CD4-positive, alpha-beta T cell treated with Interleukin-2 at 100 ng/mL for 4 hours (primary cell): Measurements from ENCODE around the gene USP2.
A peak's percentile ranks its signal among the peaks of the same experiment; 100 is the strongest.

Experiments used
- DNase-seq: peaks from one replicate; pipeline ENCODE4 v3.0.0-alpha.2; 2020; ENCODE audit warnings: low spot score

The USP2 gene

GRCh38 chr11:119381181-119381988 lies at the start of gene USP2:
TSS of gene USP2 (minus strand) at chr11:119381690. CDS start at chr11:119373480, 8,210 bp downstream.
- DNase-seq: peak; percentile 95

- DNase-seq: no peak
These were observed 45.8 kb upstream of the USP2 start for GRCh38 chr11:119427279-119427678.

GRCh38 chr11:119426142-119426541 lies 44.7 kb upstream of the USP2 start:
- DNase-seq: no peak

GRCh38 chr11:119424775-119425174 lies 43.3 kb upstream of the USP2 start:
- no peak for DNase-seq

GRCh38 chr11:119424276-119424675 lies 42.8 kb upstream of the USP2 start:
- no peak for DNase-seq

- DNase-seq: no peak
These were observed 42.2 kb upstream of the USP2 start for GRCh38 chr11:119423509-119424254.

GRCh38 chr11:119422809-119423508 lies 41.5 kb upstream of the USP2 start, which contains the start of gene THY1:
TSS of gene THY1 (minus strand) at chr11:119423172. CDS start at chr11:119420905, 2,267 bp downstream.
- DNase-seq: no peak

- DNase-seq: no peak
These were observed 40.7 kb upstream of the USP2 start for GRCh38 chr11:119421941-119422808.

GRCh38 chr11:119421351-119421750 lies 39.9 kb upstream of the USP2 start:
- DNase-seq: no peak

GRCh38 chr11:119420631-119421030 lies 39.1 kb upstream of the USP2 start:
- DNase-seq: no peak

GRCh38 chr11:119419834-119420492 lies 38.5 kb upstream of the USP2 start:
- no peak for DNase-seq

- DNase-seq: no peak
These were observed 37.8 kb upstream of the USP2 start for GRCh38 chr11:119419246-119419645.

GRCh38 chr11:119418759-119419158 lies 37.3 kb upstream of the USP2 start:
- no peak for DNase-seq

- DNase-seq: no peak
These were observed 36.4 kb upstream of the USP2 start for GRCh38 chr11:119417726-119418540.

- no peak for DNase-seq
These were observed 35.4 kb upstream of the USP2 start for GRCh38 chr11:119416606-119417580.

GRCh38 chr11:119415966-119416365 lies 34.5 kb upstream of the USP2 start:
- DNase-seq: no peak

GRCh38 chr11:119415517-119415916 lies 34.0 kb upstream of the USP2 start:
- no peak for DNase-seq

- DNase-seq: no peak
These were observed 33.2 kb upstream of the USP2 start for GRCh38 chr11:119414734-119415133.

- no peak for DNase-seq
These were observed 32.8 kb upstream of the USP2 start for GRCh38 chr11:119414321-119414720.
